Body of pancreas (tissue), 4 donors: ENCODE data around the gene ITGB2. TPM values are rescaled to one million over a fixed set of nuclear protein-coding genes. Genes with fewer than 3 reads are reported as not detected.

ENCODE experiments used
- ATAC-seq: fragments of 150-250 bp; one replicate; pipeline ENCODE4 v1.9.1; 2016
- DNase-seq, 4 donors: peaks; one replicate each; pipeline ENCODE4 v3.0.0-alpha.2; 2019
- H3K27ac ChIP-seq, 4 donors: fragments of 200-600 bp; sonication (generic); 1 replicate in 3 of 4; 2 replicates in 1 of 4; pipeline versions ENCODE4 v1.5.1 to v1.6.1; 2016 to 2019; ENCODE audit warnings: mild to moderate bottlenecking in 1 of 4, mixed read lengths in 1 of 4, moderate library complexity in 1 of 4
- H3K27me3 ChIP-seq, 2 donors: fragments of 200-600 bp; sonication (generic); one replicate each; pipeline ENCODE4 v1.6.0; 2016; ENCODE audit warnings: mild to moderate bottlenecking in 1 of 2
- H3K36me3 ChIP-seq, 2 donors: fragments of 200-600 bp; sonication (generic); replicated peaks in 1 of 2; 2 replicates each; pipeline ENCODE4 v1.5.1; 2016; ENCODE audit warnings: low read depth in 2 of 2; ENCODE audit not compliant: insufficient read depth in 1 of 2
- H3K4me1 ChIP-seq: fragments of 200-600 bp; sonication (generic); one replicate; pipeline ENCODE4 v1.6.0; 2016
- H3K4me3 ChIP-seq, 2 donors: fragments of 200-600 bp; sonication (generic); 1 replicate in 1 of 2; 2 replicates in 1 of 2; pipeline ENCODE4 v1.5.1; 2016 to 2019
- H3K9me3 ChIP-seq, 3 donors: fragments of 200-600 bp; sonication (generic); 1 replicate in 2 of 3; 2 replicates in 1 of 3; pipeline ENCODE4 v1.5.1; 2016
- POLR2A ChIP-seq, 3 donors: fragments of 450-650 bp; IDR thresholded peaks; one replicate each; pipeline ENCODE4 v1.6.1; 2016; ENCODE audit warnings: antibody characterized with exemption in 3 of 3, mild to moderate bottlenecking in 2 of 3
- WGBS, 2 donors: methylation state at CpG; one replicate each; pipeline ENCODE4 v1.1.5; 2017; 5-methylcytosine and 5-hydroxymethylcytosine counted together
- intact Hi-C: fragments of 100-400 bp; cut with DNase I; formaldehyde crosslinking; loops from one replicate; pipeline ENCODE4 v1.15.1; 2023
- total RNA-seq, 2 donors: library from RNA; depleted of rRNA; stranded (reverse); fragments of >200 nt; gene quantifications; one replicate each; pipeline ENCODE4 v1.1.0, GENCODE V29; 2016
- TF ChIP-seq, protein P1 (sequence below), 7 experiments: fragments of 450-650 bp in 4 of 7; fragments of 200-600 bp in 3 of 7; sonication (generic) in 3 of 7; IDR thresholded peaks; one replicate each; pipeline ENCODE4 v1.5.1; 2016 to 2019; ENCODE audit warnings: antibody characterized with exemption in 7 of 7

The ITGB2 gene
- total RNA-seq, 2 donors from 2014 or later = 17.8 to 23.3 TPM

DNA sequence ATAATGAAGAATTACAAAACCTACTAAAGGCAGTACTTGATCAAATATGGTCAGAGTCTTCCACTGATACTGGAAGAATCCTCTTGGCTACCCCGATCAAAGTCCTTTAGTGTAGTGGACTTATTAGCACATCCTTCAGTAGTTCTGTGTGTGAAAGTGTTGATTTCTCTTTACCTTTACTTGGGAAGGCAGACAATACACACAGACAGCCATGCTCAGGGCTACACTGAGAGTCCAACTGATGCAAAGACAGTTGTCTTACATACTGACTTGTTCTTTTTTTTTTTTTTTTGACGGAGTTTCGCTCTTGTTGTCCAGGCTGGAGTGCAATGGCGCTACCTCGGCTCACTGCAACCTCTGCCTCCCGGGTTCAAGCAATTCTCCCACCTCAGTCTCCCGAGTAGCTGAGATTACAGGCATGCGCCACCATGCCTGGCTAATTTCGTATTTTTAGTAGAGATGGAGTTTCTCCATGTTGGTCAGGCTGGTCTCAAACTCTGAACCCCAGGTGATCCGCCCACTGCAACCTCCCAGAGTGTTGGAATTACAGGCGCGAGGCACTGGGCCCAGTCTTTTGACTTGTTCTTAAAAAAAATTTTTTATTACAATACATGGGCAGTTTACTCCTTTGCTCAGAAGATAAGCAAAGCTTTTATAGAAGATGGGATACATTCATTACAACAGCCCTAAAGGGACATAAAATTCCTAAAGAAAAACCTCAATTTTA, 43.7 kb downstream of the ITGB2 start:
- no peaks in the 10 kb centered on the region for H3K9me3 ChIP-seq
- no peak overlapping the region for H3K4me3 ChIP-seq
- no peak overlapping the region for H3K27ac ChIP-seq
- WGBS, 2 donors = 86 to 91% methylated on average over 12 of the region's 12 CpGs
- H3K27me3 ChIP-seq = no peaks in the 10 kb centered on the region
- ATAC-seq = no peak
- intact Hi-C loops = no loop called here
- TF ChIP-seq POLR2A (IDR thresholded peaks at IDR 0.05) = no peak
- TF ChIP-seq, protein P1, sequence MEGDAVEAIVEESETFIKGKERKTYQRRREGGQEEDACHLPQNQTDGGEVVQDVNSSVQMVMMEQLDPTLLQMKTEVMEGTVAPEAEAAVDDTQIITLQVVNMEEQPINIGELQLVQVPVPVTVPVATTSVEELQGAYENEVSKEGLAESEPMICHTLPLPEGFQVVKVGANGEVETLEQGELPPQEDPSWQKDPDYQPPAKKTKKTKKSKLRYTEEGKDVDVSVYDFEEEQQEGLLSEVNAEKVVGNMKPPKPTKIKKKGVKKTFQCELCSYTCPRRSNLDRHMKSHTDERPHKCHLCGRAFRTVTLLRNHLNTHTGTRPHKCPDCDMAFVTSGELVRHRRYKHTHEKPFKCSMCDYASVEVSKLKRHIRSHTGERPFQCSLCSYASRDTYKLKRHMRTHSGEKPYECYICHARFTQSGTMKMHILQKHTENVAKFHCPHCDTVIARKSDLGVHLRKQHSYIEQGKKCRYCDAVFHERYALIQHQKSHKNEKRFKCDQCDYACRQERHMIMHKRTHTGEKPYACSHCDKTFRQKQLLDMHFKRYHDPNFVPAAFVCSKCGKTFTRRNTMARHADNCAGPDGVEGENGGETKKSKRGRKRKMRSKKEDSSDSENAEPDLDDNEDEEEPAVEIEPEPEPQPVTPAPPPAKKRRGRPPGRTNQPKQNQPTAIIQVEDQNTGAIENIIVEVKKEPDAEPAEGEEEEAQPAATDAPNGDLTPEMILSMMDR (IDR thresholded peaks at IDR 0.05) = no peak
- H3K4me1 ChIP-seq = peaks cover 32% of the 10 kb centered on the region
- DNase-seq = no peak
- H3K36me3 ChIP-seq = no peaks in the 10 kb centered on the region

DNA sequence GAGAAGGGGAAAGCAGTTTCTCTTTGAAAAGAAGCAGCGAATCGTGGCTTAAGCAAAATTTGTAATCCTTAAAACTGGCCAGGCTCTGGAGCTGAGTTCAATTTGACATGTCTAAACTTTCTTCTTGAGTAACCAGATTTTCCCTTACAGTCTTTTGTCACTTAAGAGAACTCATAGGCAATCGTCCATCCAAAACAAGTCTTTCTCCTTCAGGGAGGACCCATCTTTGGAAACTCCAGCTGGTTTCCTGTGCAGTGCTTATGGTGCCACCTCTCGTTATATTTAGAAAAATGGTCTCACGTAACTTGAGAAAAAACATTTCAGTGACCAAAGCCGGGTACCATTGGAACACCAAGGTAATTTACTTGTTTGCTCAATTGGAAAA, 45.4 kb downstream of the ITGB2 start:
- TF ChIP-seq, protein P1 (IDR thresholded peaks at IDR 0.05) = peak in 1 of 7 experiments; percentile 4
- TF ChIP-seq POLR2A (IDR thresholded peaks at IDR 0.05) = no peak
- H3K4me3 ChIP-seq = no peak overlapping the region
- H3K36me3 ChIP-seq = no peaks in the 10 kb centered on the region
- H3K27me3 ChIP-seq = no peaks in the 10 kb centered on the region
- DNase-seq (no peak), ATAC-seq (no peak)
- no peaks in the 10 kb centered on the region for H3K9me3 ChIP-seq
- intact Hi-C loops = no loop called here
- peak overlapping the region in 3 of 4 donors; percentile 83 to 85 (median 84) for H3K27ac ChIP-seq
- 18 to 27% methylated on average over 6 of the region's 6 CpGs for WGBS, 2 donors
- peaks cover 40% of the 10 kb centered on the region for H3K4me1 ChIP-seq

DNA sequence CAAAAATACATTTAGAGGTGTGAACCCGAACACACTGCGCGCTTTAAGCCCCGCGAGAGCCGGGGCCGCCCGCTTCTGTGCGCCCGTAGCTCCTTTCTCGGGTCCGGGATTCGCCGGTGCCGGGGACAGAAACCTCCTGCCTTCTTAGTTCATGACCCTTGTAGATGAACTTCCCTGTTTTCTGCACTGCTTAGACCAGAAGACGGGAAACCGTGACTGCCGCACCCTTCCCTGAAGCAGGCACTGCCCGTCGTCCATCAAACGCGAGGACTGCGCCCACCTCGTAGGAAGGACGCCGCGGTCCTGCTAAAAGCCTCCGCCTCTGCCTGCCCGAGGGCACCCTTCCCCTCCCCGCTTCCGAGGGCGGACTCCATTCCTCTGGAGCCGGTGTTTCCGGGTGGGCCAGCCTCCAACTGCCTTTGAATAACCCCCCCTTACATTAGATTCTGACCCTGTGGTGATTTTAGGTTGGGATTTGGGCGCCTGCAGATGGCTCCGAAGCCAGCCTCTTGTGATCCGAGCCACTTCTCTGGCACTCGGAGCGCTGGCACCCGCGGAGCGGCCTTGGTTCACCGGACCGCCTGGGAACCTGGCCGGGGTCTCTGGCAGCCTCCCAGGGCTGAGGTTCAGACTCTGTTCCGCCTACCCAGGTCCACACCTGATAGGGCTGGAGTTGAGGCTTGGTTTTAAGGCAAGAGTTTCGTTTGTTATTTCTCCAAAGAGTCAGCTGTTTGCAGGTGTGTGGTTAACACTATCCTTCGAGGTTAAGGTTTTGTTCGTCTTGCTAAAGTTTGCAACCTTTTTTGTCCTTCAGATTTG, 46.0 kb downstream of the ITGB2 start:
- ATAC-seq (peak; percentile 12), DNase-seq (peak; percentile 62 to 82 (median 67))
- no peaks in the 10 kb centered on the region for H3K36me3 ChIP-seq
- no peaks in the 10 kb centered on the region for H3K27me3 ChIP-seq
- H3K4me3 ChIP-seq = peak overlapping the region in 1 of 2 donors; percentile 74
- intact Hi-C loops = no loop called here
- TF ChIP-seq, protein P1 (IDR thresholded peaks at IDR 0.05) = no peak
- TF ChIP-seq POLR2A (IDR thresholded peaks at IDR 0.05) = peak in 2 of 3 donors; percentile 32 to 33
- H3K4me1 ChIP-seq = peaks cover 46% of the 10 kb centered on the region
- peak overlapping the region; percentile 48 to 85 (median 84) for H3K27ac ChIP-seq
- no peaks in the 10 kb centered on the region for H3K9me3 ChIP-seq
- 18 to 23% methylated on average over 29 to 48 of the region's 49 CpGs for WGBS, 2 donors

DNA sequence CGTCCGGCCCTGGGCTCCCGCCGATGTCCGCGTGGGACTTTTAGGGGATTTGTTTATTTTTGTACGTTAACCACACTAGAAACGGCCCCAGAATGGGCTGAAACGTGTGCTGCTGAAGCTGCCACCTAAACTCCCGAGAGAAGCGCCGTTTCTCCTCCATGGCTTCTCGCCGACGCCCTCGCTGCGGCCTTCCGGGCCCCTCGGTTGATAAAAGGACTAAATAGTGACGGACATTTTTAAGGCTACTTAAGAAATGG, 46.5 kb downstream of the ITGB2 start:
- 14 to 30% methylated on average over 14 to 20 of the region's 20 CpGs for WGBS, 2 donors
- peaks cover 48% of the 10 kb centered on the region for H3K4me1 ChIP-seq

More for the DNA sequence above, 46.5 kb downstream of the ITGB2 start:
- Histone ChIP-seq H3K27ac (peak overlapping the region; percentile 48 to 85 (median 84)), H3K4me3 (peak overlapping the region in 1 of 2 donors; percentile 74), H3K27me3 (no peaks in the 10 kb centered on the region), H3K36me3 (no peaks in the 10 kb centered on the region), H3K9me3 (no peaks in the 10 kb centered on the region)
- intact Hi-C loops = no loop called here
- DNase-seq (no peak), ATAC-seq (no peak)
- TF ChIP-seq POLR2A (IDR thresholded peaks at IDR 0.05) = no peak
- TF ChIP-seq, protein P1 (IDR thresholded peaks at IDR 0.05) = no peak
